Measurements from ENCODE around the gene MSH3.
"Not testable (repeated sequence)": the region's sequence is repeated elsewhere in the genome, so short reads cannot be mapped to it uniquely, and the experiment has no call there.

The MSH3 gene

GRCh38 chr5:80864109-80864508 lies 209.7 kb downstream of the MSH3 start:
- DNase-seq, result no peak

- no peak for DNase-seq
These were observed 210.4 kb downstream of the MSH3 start for GRCh38 chr5:80864706-80865435.

- peak; percentile 37 for DNase-seq
These were observed 211.1 kb downstream of the MSH3 start for GRCh38 chr5:80865551-80865950.

GRCh38 chr5:80866371-80866770 lies 211.9 kb downstream of the MSH3 start:
- no peak for DNase-seq

GRCh38 chr5:80867233-80867632 lies 212.8 kb downstream of the MSH3 start:
- DNase-seq, result no peak

- DNase-seq, result no peak
These were observed 216.0 kb downstream of the MSH3 start for GRCh38 chr5:80870442-80870841.

GRCh38 chr5:80871541-80871961 lies 217.1 kb downstream of the MSH3 start:
- peak; percentile 47 for DNase-seq

- DNase-seq, result no peak
These were observed 219.7 kb downstream of the MSH3 start for GRCh38 chr5:80874162-80874561.

GRCh38 chr5:80877592-80877991 lies 223.1 kb downstream of the MSH3 start:
- DNase-seq, result no peak

- no peak for DNase-seq
These were observed 227.3 kb downstream of the MSH3 start for GRCh38 chr5:80881726-80882125.

- DNase-seq, result not testable (repeated sequence)
These were observed 228.9 kb downstream of the MSH3 start for GRCh38 chr5:80883390-80883789.

- no peak for DNase-seq
These were observed 229.8 kb downstream of the MSH3 start for GRCh38 chr5:80884086-80884813.

GRCh38 chr5:80884929-80885328 lies 230.5 kb downstream of the MSH3 start:
- DNase-seq, result peak; percentile 9

GRCh38 chr5:80885396-80886000 lies 231.0 kb downstream of the MSH3 start:
- DNase-seq, result peak; percentile 10

GRCh38 chr5:80894083-80894482 lies 239.6 kb downstream of the MSH3 start:
- no peak for DNase-seq

GRCh38 chr5:80895523-80895922 lies 241.1 kb downstream of the MSH3 start:
- no peak for DNase-seq

- not testable (repeated sequence) for DNase-seq
These were observed 248.2 kb downstream of the MSH3 start for GRCh38 chr5:80902624-80903023.

- no peak for DNase-seq
These were observed 250.2 kb downstream of the MSH3 start for GRCh38 chr5:80904533-80905187.

GRCh38 chr5:80905405-80905804 lies 251.0 kb downstream of the MSH3 start:
- DNase-seq, result no peak

- no peak for DNase-seq
These were observed 258.0 kb downstream of the MSH3 start for GRCh38 chr5:80912479-80912878.

GRCh38 chr5:80915716-80916115 lies 261.3 kb downstream of the MSH3 start:
- no peak for DNase-seq

- DNase-seq, result no peak
These were observed 262.2 kb downstream of the MSH3 start for GRCh38 chr5:80916676-80917075.

GRCh38 chr5:80917631-80918030 lies 263.2 kb downstream of the MSH3 start:
- DNase-seq, result no peak

Data from fibroblast of skin of right quadriceps (primary cell).